GM21576 (cell line): ENCODE measurements around the gene SFT2D1.
"Not testable (repeated sequence)": the region's sequence is repeated elsewhere in the genome, so short reads cannot be mapped to it uniquely, and the experiment has no call there.

Source experiments
- ATAC-seq: cut with Tn5 transposase; IDR thresholded peaks from one replicate; pipeline ENCODE4 v1.9.1; 2021; ENCODE audit warnings: mild to moderate bottlenecking, moderate library complexity; ENCODE audit not compliant: unreplicated experiment

Gene SFT2D1

GRCh38 chr6:166364456-166364855, 22.1 kb upstream of the SFT2D1 start:
- ATAC-seq: no peak

GRCh38 chr6:166362427-166362826, 20.1 kb upstream of the SFT2D1 start:
- not testable (repeated sequence) for ATAC-seq

- no peak for ATAC-seq
These were observed 18.7 kb upstream of the SFT2D1 start for GRCh38 chr6:166361077-166361429.

- no peak for ATAC-seq
These were observed 18.1 kb upstream of the SFT2D1 start for GRCh38 chr6:166360243-166361076.

GRCh38 chr6:166355552-166355951, 13.2 kb upstream of the SFT2D1 start:
- ATAC-seq: no peak

- ATAC-seq: no peak
These were observed 12.6 kb upstream of the SFT2D1 start for GRCh38 chr6:166354965-166355364.

- no peak for ATAC-seq
These were observed 11.8 kb upstream of the SFT2D1 start for GRCh38 chr6:166354143-166354542.

GRCh38 chr6:166353507-166353906, 11.2 kb upstream of the SFT2D1 start:
- ATAC-seq: no peak

GRCh38 chr6:166352923-166353322, 10.6 kb upstream of the SFT2D1 start:
- no peak for ATAC-seq

- peak; percentile 94 for ATAC-seq
These were observed 9.5 kb upstream of the SFT2D1 start for GRCh38 chr6:166351715-166352285.

- no peak for ATAC-seq
These were observed 6.1 kb upstream of the SFT2D1 start for GRCh38 chr6:166348305-166348949.

- no peak for ATAC-seq
These were observed 4.6 kb upstream of the SFT2D1 start for GRCh38 chr6:166346965-166347364.

GRCh38 chr6:166346449-166346848, 4.1 kb upstream of the SFT2D1 start:
- ATAC-seq: no peak

- ATAC-seq: not testable (repeated sequence)
These were observed 3.3 kb upstream of the SFT2D1 start for GRCh38 chr6:166345672-166346071.

- ATAC-seq: not testable (repeated sequence)
These were observed 2.6 kb upstream of the SFT2D1 start for GRCh38 chr6:166344921-166345320.

GRCh38 chr6:166344240-166344639, 1.9 kb upstream of the SFT2D1 start:
- ATAC-seq: no peak

- peak; percentile 25 for ATAC-seq
These were observed 774 bp upstream of the SFT2D1 start for GRCh38 chr6:166343150-166343487.

- ATAC-seq: no peak
These were observed 382 bp downstream of the SFT2D1 start for GRCh38 chr6:166341977-166342348.

- no peak for ATAC-seq
These were observed 881 bp downstream of the SFT2D1 start for GRCh38 chr6:166341464-166341863.

GRCh38 chr6:166338854-166339253, 3.5 kb downstream of the SFT2D1 start:
- no peak for ATAC-seq

- ATAC-seq: no peak
These were observed 5.5 kb downstream of the SFT2D1 start for GRCh38 chr6:166336847-166337246.
